Amniotic stem cell (primary cell): Measurements from ENCODE around the gene ARHGAP15.

ENCODE experiments used
- DNase-seq: peaks from one replicate; lab custom pipeline; 2025; lab: John Stamatoyannopoulos, UW

The ARHGAP15 gene

DNA sequence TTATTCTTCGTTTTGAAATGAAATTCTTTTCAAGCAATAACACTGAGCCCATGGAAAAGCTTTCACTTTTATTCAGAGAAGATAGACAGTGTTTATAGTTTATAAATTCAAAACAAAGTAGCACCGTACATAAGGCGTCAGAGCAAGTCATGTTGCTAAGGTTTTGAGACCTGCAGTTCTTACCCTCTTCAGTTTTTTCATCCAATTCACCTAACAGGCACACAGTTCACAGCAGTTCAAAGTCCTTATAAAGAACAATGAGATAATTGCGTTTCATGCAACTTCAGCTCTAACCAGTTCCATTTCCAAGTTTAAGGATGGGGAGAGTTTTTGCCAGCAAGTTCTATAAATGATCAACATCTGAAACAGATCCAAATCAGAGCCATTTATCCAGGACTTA lies 96.7 kb downstream of the ARHGAP15 start:
- no peak for DNase-seq

DNA sequence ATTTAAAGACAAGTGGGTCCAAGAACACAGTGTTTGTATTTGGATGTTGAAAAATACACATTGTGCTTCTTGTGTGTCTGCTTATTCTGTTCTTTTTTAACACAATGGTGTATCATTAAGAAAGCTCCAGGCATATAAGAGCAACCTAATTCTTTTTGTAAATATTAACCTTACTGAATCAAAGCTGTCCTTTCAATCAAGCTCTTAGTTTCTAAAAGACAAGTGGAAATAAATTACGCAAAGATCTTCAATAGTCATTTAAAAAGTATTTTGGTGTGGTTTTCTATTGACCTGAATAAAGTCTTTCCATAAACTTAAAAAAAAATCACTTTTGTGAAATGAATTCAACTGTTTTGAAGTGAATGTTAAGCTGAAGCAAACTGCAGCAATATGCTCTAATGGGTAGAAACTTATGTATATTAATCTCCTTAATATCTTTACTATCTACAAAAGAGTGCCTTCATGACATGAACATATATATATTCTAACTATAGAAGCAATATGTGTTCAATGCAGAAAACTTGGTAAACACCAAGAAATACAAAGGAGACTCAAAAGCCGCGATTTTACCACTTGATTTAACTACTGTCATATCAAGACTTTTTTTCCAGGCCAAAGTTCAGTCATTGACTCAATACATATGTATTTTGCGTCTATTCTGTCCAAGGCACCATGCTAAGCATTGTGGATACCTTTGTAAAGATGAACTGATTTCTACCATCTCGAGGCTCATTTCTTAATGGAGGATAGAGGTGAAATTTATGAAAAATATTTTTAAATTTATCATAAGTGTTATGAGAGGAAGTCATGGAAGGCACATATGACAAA lies 97.7 kb downstream of the ARHGAP15 start:
- DNase-seq, result no peak

- no peak for DNase-seq
These were observed 100.2 kb downstream of the ARHGAP15 start for GRCh38 chr2:143229411-143229810.

DNA sequence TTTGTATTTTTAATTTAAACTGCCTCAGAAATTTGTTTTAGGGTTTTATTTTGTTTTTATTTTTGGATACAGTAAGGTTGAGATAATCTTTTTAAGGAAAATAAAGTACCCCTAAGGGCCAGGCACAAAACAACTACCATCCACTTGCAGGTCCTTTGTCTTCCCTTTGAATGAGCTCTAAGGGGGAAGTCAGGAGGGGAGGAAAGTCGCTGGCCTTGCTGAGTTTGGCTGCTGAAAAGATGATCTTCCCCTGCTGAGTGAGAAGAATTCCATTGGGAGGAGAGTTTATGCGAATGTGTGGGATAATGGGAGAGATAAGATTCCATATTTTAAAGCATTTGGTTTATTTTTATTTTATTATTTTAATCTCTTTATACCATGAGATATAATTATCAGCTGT lies 100.7 kb downstream of the ARHGAP15 start:
- DNase-seq, result no peak

DNA sequence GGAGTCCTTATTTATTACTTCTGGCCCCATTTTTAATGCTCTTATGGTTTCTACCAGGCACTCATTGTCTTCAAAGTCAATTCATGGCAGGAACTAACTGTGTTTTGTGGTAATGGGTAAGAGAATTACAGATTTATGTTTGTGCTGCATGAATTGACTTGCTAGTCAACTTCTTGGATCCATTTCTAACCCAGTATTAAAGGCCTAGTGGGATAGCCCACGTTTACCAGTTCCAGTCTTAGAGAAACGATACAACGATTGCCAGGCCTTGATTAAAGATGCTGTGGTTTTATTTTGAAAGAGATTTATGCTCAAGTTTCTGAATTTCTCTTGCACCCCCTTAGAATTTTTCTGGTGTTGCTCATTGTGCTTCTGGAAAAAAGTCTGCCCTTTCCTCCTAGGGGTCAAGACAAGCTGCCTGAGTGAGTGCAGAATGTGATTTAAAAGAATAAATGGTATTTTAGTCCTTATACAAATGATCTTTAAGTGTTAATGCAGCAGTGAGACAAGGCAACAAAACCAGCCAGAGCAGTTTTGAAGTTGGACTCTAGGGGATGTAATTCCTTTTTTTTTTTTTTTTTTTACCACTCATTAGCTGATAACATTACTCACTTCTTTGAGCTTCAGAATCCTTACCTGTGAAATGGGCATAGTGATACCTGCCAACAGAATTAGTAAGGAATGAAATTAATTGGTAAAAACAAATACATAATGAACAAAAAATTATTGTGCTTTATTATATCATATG lies 101.5 kb downstream of the ARHGAP15 start:
- no peak for DNase-seq

DNA sequence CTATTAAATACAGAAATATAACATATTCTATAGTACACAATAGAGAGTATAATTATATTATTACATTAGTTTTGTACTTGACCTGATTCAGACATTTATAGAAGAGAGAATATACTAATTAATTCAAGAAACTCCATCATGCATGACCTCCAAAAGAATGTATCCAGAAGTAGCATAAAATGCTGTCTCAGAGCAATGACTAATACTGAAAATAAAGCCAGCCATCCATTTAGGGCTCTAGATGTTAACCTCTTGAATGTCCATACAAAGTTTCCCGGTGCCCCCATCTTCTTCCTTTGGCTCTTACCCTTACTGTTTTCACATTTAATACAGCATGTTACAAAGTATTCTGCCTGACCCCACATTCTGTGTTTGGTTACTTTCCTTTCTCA lies 102.0 kb downstream of the ARHGAP15 start:
- no peak for DNase-seq

GRCh38 chr2:143237146-143237777 lies 108.0 kb downstream of the ARHGAP15 start:
- DNase-seq, result no peak

DNA sequence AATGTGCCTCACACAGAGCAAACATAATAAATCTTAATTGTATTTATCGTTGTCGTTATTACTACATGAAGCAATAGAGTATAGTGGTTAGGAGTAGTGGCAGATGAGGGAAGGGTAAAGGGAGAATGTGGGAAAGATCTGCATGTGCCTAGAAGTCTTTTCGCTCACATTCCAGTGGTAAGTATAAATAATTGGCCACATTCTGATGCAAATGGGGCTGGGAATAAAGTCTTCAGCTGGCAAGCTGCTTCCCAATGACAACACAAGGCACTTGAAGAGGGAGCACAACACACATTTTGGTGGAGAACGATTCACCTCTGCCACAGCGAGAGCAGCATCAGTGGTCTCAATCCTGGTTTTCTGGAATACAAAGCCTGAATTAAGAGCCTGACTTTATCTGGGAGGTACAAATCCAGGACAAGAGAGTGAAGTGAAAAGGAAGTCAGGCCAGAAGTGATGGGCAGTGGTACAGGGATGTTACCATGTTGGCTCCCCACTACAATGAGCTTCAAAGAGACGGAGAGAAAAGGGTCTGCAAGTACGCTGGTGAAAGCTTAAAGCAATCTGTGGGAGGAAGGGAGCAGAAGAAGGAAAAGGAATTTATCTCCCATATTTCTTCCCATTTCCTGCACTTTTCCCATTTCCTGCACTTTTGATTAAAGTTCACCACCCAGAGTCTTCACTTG lies 112.3 kb downstream of the ARHGAP15 start:
- DNase-seq, result no peak

DNA sequence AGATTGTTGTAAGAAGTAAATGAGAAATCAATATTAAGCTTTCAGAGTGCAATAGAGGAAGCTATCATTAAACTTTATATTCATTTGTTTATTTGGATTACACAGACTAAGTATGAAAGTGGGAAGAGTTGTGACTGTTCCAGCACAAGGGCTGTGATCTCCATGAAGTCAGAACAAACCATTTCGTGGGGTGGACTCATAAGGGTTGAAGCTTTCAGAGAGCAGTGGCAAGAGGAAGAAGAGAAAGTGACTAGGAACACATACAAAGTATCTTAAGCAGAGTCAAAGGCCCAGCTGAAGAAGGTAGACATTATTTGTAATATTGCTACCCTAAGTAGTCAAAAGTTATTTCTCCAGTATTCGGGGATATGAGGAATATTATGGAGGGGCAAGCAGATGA lies 117.0 kb downstream of the ARHGAP15 start:
- no peak for DNase-seq

DNA sequence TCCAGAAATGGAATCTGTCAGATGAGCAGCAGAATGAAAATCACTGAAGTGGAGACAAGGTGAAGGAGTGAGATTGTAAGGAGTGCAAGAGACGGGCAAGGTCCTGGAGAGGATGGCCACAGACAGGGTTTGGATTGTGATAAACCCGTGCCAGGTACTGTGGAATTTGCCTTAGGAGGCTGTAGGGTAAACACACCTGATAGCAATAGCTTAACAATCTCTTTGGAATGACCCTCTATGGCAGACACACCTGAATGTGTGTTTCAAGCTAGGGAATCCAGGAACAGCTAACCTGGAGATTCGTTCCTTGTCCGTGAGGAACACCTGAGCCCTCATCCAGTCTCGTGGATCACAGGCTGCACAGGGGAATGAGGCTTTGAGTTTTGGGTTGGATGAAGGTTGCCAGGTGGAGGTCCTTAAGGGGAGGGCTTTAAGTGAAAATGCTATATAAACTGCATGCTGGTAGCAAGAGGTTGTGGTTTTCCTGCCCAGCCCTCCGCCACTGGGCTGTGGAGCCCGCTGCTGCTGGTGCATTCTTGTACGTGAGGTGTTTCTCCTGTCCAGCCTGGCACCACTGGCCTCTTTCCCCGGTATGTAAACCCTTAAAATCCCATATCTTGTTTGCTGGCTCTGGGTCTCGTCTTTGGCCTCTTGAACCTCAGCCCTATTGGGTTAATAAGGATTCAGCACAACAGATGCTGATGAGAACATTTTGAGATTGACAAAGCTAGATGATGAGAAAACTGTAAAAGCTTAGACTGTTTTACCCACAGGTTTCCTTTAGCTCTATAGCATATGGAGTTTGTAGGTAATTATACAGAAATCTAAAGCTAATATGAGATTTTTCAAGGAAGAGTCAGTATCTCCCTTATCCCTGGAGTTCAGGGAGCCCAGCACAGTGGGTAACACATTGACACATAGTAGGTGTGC lies 117.9 kb downstream of the ARHGAP15 start:
- no peak for DNase-seq

- no peak for DNase-seq
These were observed 119.4 kb downstream of the ARHGAP15 start for GRCh38 chr2:143248631-143249030.

- no peak for DNase-seq
These were observed 122.5 kb downstream of the ARHGAP15 start for GRCh38 chr2:143251681-143252080.

GRCh38 chr2:143252138-143252907 lies 123.1 kb downstream of the ARHGAP15 start:
- no peak for DNase-seq

DNA sequence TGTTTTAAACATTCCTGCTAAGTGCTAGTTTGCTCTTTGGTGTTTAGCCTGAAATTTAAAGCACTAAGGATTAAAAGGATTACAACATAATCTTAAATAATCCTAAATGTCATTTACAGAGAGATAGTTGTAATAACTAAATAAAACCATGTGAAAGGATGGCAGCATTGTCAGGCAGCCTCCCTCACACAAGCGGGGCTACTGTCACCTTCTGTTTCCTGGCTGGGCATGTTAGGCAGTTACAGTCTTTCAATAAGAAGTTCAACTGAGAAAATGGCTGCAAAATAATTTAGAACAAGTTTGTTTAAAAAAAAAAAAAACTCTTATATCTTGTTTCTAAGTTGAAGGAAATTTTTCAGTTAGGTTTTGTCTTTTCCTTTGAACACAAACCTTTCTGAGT lies 124.9 kb downstream of the ARHGAP15 start:
- DNase-seq, result no peak

- DNase-seq, result no peak
These were observed 125.9 kb downstream of the ARHGAP15 start for GRCh38 chr2:143255086-143255485.

GRCh38 chr2:143255899-143256298 lies 126.7 kb downstream of the ARHGAP15 start:
- no peak for DNase-seq

- DNase-seq, result no peak
These were observed 129.1 kb downstream of the ARHGAP15 start for GRCh38 chr2:143258126-143258892.

DNA sequence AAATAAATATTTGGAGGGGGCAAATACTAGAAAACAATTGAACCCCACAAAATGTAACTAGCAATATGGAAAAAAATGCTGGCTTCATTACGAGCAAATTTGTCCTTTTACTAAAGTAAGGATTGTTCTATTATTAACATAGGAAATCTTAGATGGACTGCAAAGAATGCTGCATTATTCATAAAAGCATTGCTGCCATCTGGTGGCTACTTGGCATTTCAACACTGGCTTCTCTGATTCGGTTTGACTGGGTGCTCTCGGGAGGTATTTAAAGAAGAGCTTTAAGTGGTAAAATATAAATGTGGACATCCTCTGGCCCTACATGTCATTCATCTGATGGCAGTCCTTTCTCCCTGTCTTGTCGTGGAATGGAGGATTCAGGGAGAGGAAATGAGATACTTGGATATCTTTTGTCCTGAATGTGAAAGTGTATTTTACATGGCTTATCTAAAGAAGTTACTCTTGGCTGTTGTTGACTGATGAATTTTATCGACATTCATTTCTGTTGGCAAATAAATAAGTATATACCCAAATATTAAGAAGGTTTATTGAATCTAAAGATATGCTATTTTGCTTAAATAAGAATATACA lies 130.2 kb downstream of the ARHGAP15 start:
- DNase-seq, result peak; percentile 62

- DNase-seq, result no peak
These were observed 132.8 kb downstream of the ARHGAP15 start for GRCh38 chr2:143261986-143262385.
